Neural cell (in vitro differentiated cells): ENCODE results near the gene ACAD9. TPM values are rescaled to one million over a fixed set of nuclear protein-coding genes. Genes with fewer than 3 reads are reported as not detected.

Source experiments
- H2AFZ ChIP-seq: fragments of 200-600, 300-800 bp; sonication (generic), shearing (Covaris generic); 2 replicates; pipeline ENCODE4 v1.6.0; 2014; ENCODE audit warnings: low read depth, mild to moderate bottlenecking, antibody characterized with exemption, low read length, moderate library complexity
- H3F3A ChIP-seq: fragments of 200-600 bp; shearing (Covaris generic); 2 replicates; pipeline ENCODE4 v1.6.1; 2016; ENCODE audit warnings: mild to moderate bottlenecking, moderate library complexity, mixed read lengths, antibody characterized with exemption, low read length; ENCODE audit not compliant: insufficient read depth, poor library complexity, severe bottlenecking
- H3K27ac ChIP-seq: fragments of 200-600, 300-800 bp; sonication (generic), shearing (Covaris generic); 2 replicates; pipeline ENCODE4 v1.5.1; 2014; ENCODE audit warnings: mild to moderate bottlenecking, low read length, moderate library complexity
- H3K27me3 ChIP-seq: fragments of 300-800, 200-600 bp; sonication (generic), shearing (Covaris generic); 2 replicates; pipeline ENCODE4 v1.6.0; 2014; ENCODE audit warnings: mild to moderate bottlenecking, low read depth, low read length, moderate library complexity; ENCODE audit not compliant: insufficient read depth
- H3K36me3 ChIP-seq: fragments of 300-800, 200-600 bp; sonication (generic), shearing (Covaris generic); 2 replicates; pipeline ENCODE4 v1.5.1; 2014; ENCODE audit warnings: mild to moderate bottlenecking, antibody characterized with exemption, low read length, moderate library complexity; ENCODE audit not compliant: insufficient read depth
- H3K4me2 ChIP-seq: fragments of 300-800, 200-600 bp; sonication (generic), shearing (Covaris generic); 2 replicates; pipeline ENCODE4 v1.6.0; 2014; ENCODE audit warnings: mild to moderate bottlenecking, low read length
- H3K4me3 ChIP-seq: fragments of 300-800, 200-600 bp; sonication (generic), shearing (Covaris generic); 2 replicates; pipeline ENCODE4 v1.5.1; 2014; ENCODE audit warnings: mild to moderate bottlenecking, low read length, moderate library complexity
- H3K79me2 ChIP-seq: fragments of 200-600 bp; shearing (Covaris generic); replicated peaks from 2 replicates; pipeline ENCODE4 v1.6.0; 2014; ENCODE audit warnings: mild to moderate bottlenecking, low read length, moderate library complexity; ENCODE audit not compliant: insufficient read depth
- H3K9ac ChIP-seq: fragments of 300-800, 200-600 bp; sonication (generic), shearing (Covaris generic); 2 replicates; pipeline ENCODE4 v1.6.1; 2016; ENCODE audit warnings: mild to moderate bottlenecking, low read length, mixed read lengths
- H3K9me2 ChIP-seq: fragments of 200-600 bp; shearing (Covaris generic); 2 replicates; pipeline ENCODE4 v1.6.1; 2016; ENCODE audit warnings: mild to moderate bottlenecking, low read length, mixed read lengths; ENCODE audit not compliant: insufficient read depth
- H3K9me3 ChIP-seq: fragments of 200-600, 300-800 bp; sonication (generic), shearing (Covaris generic); 2 replicates; pipeline ENCODE4 v1.6.1; 2016; ENCODE audit warnings: mild to moderate bottlenecking, mixed run types, low read length, moderate library complexity, mixed read lengths
- H4K20me1 ChIP-seq: fragments of 200-600 bp; shearing (Covaris generic); 2 replicates; pipeline ENCODE4 v1.6.1; 2016; ENCODE audit warnings: mild to moderate bottlenecking, mixed run types; ENCODE audit not compliant: insufficient read depth
- CTCF ChIP-seq: fragments of 450-650 bp; IDR thresholded peaks from 2 replicates; pipeline ENCODE4 v1.5.1; 2014; ENCODE audit warnings: antibody characterized with exemption, mild to moderate bottlenecking, moderate library complexity; ENCODE audit not compliant: poor library complexity, severe bottlenecking
- EP300 ChIP-seq: fragments of 450-650 bp; conservative IDR thresholded peaks from 2 replicates; pipeline ENCODE4 v1.6.1; 2014; ENCODE audit warnings: antibody characterized with exemption, mild to moderate bottlenecking, moderate library complexity; ENCODE audit not compliant: poor library complexity, severe bottlenecking
- EZH2 ChIP-seq: fragments of 200-600, 300-800 bp; shearing (Covaris generic), sonication (generic); IDR thresholded peaks from 2 replicates; pipeline ENCODE4 v1.6.1; 2014; ENCODE audit warnings: antibody characterized with exemption, low read length, borderline replicate concordance, mild to moderate bottlenecking; ENCODE audit not compliant: insufficient read depth, poor library complexity, severe bottlenecking
- MXI1 ChIP-seq: fragments of 450-650 bp; conservative IDR thresholded peaks from 2 replicates; pipeline ENCODE4 v1.6.1; 2014; ENCODE audit warnings: antibody characterized with exemption, mild to moderate bottlenecking; ENCODE audit not compliant: poor library complexity, severe bottlenecking
- POLR2AphosphoS5 ChIP-seq: IDR thresholded peaks from 2 replicates; pipeline ENCODE4 v1.6.1; 2012
- RAD21 ChIP-seq: fragments of 450-650 bp; conservative IDR thresholded peaks from 2 replicates; pipeline ENCODE4 v1.6.1; 2014; ENCODE audit warnings: antibody characterized with exemption, mild to moderate bottlenecking, moderate library complexity
- REST ChIP-seq: IDR thresholded peaks from 2 replicates; pipeline ENCODE4 v1.6.1; 2012; ENCODE audit warnings: borderline replicate concordance
- SMC3 ChIP-seq: fragments of 450-650 bp; conservative IDR thresholded peaks from 2 replicates; pipeline ENCODE4 v1.6.1; 2014; ENCODE audit warnings: antibody characterized with exemption, mild to moderate bottlenecking, moderate library complexity; ENCODE audit not compliant: poor library complexity
- TAF1 ChIP-seq: IDR thresholded peaks from 2 replicates; pipeline ENCODE4 v1.6.1; 2012; ENCODE audit warnings: low read depth
- polyA plus RNA-seq: library from polyadenylated mRNA; depleted of rRNA; stranded (reverse); fragments of >200 nt; gene quantifications from 2 replicates; pipeline ENCODE4 v1.2.3, GENCODE V29; 2014

ACAD9 gene
- polyA plus RNA-seq, 1 donor from 2014 or later: 33.5 TPM

- Histone ChIP-seq H3K9me2 (no peaks in the 10 kb centered on the region), H3F3A (no peaks in the 10 kb centered on the region), H3K27ac (no peak overlapping the region), H3K36me3 (no peaks in the 10 kb centered on the region), H3K9me3 (no peaks in the 10 kb centered on the region), H3K4me2 (no peak overlapping the region), H3K9ac (no peak overlapping the region), H2AFZ (no peak overlapping the region), H3K4me3 (no peak overlapping the region), H4K20me1 (no peaks in the 10 kb centered on the region), H3K79me2 (no peaks in the 10 kb centered on the region), H3K27me3 (no peaks in the 10 kb centered on the region)
- TF ChIP-seq EP300 (no peak), TAF1 (no peak), EZH2 (no peak), SMC3 (no peak), MXI1 (no peak), CTCF (no peak), POLR2AphosphoS5 (no peak), RAD21 (no peak), REST (no peak)
Measured at GRCh38 chr3:128835096-128835495, 44.3 kb upstream of the ACAD9 start.

GRCh38 chr3:128841926-128842920 is 37.2 kb upstream of the ACAD9 start:
- Histone ChIP-seq H3K4me2 (no peak overlapping the region), H3K36me3 (no peaks in the 10 kb centered on the region), H3K9me2 (no peaks in the 10 kb centered on the region), H3K9ac (no peak overlapping the region), H3K9me3 (no peaks in the 10 kb centered on the region), H3F3A (no peaks in the 10 kb centered on the region), H2AFZ (no peak overlapping the region), H4K20me1 (no peaks in the 10 kb centered on the region), H3K27ac (no peak overlapping the region), H3K79me2 (no peaks in the 10 kb centered on the region), H3K27me3 (no peaks in the 10 kb centered on the region), H3K4me3 (no peak overlapping the region)
- TF ChIP-seq EP300 (no peak), CTCF (no peak), MXI1 (no peak), TAF1 (no peak), REST (no peak), EZH2 (no peak), SMC3 (no peak), RAD21 (no peak), POLR2AphosphoS5 (no peak)
